Muscle of back (tissue), 11 donors: ENCODE results near the gene SH3RF3. TPM values are rescaled to one million over a fixed set of nuclear protein-coding genes. Genes with fewer than 3 reads are reported as not detected.

ENCODE experiments used
- DNase-seq, 3 donors: peaks; one replicate each; pipeline versions ENCODE4 v3.0.0 to v3.0.0-alpha.2; 2013
- polyA plus RNA-seq, 10 donors: library from polyadenylated mRNA; unstranded; fragments of 120-200 nt; gene quantifications; one replicate each; pipeline ENCODE4 v1.2.1, GENCODE V29; 2013; ENCODE audit not compliant: insufficient read length in 10 of 10

Gene SH3RF3
- polyA plus RNA-seq, 10 donors = 3.8 to 7.0 (median 4.7) TPM

GRCh38 chr2:109392816-109393661 is 264.0 kb downstream of the SH3RF3 start:
- no peak for DNase-seq

- DNase-seq = no peak
Observed at GRCh38 chr2:109393662-109393972, 264.6 kb downstream of the SH3RF3 start.

- DNase-seq = no peak
Observed at GRCh38 chr2:109395494-109396201, 266.6 kb downstream of the SH3RF3 start.

- DNase-seq = no peak
Observed at GRCh38 chr2:109396202-109397180, 267.5 kb downstream of the SH3RF3 start.

GRCh38 chr2:109397893-109398292 is 268.9 kb downstream of the SH3RF3 start:
- DNase-seq = no peak

GRCh38 chr2:109398366-109399015 is 269.5 kb downstream of the SH3RF3 start:
- DNase-seq = no peak

GRCh38 chr2:109399066-109399465 is 270.1 kb downstream of the SH3RF3 start:
- no peak for DNase-seq

- no peak for DNase-seq
Observed at GRCh38 chr2:109400102-109400501, 271.1 kb downstream of the SH3RF3 start.

- DNase-seq = no peak
Observed at GRCh38 chr2:109401370-109401769, 272.4 kb downstream of the SH3RF3 start.

GRCh38 chr2:109402180-109402579 is 273.2 kb downstream of the SH3RF3 start:
- DNase-seq = no peak

- DNase-seq = no peak
Observed at GRCh38 chr2:109402980-109403840, 274.2 kb downstream of the SH3RF3 start.

- no peak for DNase-seq
Observed at GRCh38 chr2:109403841-109404201, 274.8 kb downstream of the SH3RF3 start.

- no peak for DNase-seq
Observed at GRCh38 chr2:109404681-109405080, 275.7 kb downstream of the SH3RF3 start.

- no peak for DNase-seq
Observed at GRCh38 chr2:109405873-109406272, 276.9 kb downstream of the SH3RF3 start.

GRCh38 chr2:109406301-109406700 is 277.3 kb downstream of the SH3RF3 start:
- DNase-seq = no peak

- no peak for DNase-seq
Observed at GRCh38 chr2:109407276-109408042, 278.5 kb downstream of the SH3RF3 start.

- DNase-seq = no peak
Observed at GRCh38 chr2:109408043-109408335, 279.0 kb downstream of the SH3RF3 start.

GRCh38 chr2:109409321-109410038 is 280.5 kb downstream of the SH3RF3 start:
- DNase-seq = no peak
